Ovary (tissue), 3 donors: ENCODE measurements around the gene CCDC175.

Source experiments
- CTCF ChIP-seq, 3 donors: fragments of 450-650 bp in 2 of 3; fragments of 200-600 bp in 1 of 3; IDR thresholded peaks; one replicate each; pipeline versions ENCODE4 v1.5.1 to v1.8.0; 2016 to 2022; ENCODE audit warnings: antibody characterized with exemption in 3 of 3, mild to moderate bottlenecking in 1 of 3
- POLR2A ChIP-seq: fragments of 450-650 bp; IDR thresholded peaks from one replicate; pipeline ENCODE4 v1.6.1; 2017; ENCODE audit warnings: antibody characterized with exemption, mild to moderate bottlenecking, moderate library complexity
- donor health status: DM: no; HTN: no; CAD: no.

DNA sequence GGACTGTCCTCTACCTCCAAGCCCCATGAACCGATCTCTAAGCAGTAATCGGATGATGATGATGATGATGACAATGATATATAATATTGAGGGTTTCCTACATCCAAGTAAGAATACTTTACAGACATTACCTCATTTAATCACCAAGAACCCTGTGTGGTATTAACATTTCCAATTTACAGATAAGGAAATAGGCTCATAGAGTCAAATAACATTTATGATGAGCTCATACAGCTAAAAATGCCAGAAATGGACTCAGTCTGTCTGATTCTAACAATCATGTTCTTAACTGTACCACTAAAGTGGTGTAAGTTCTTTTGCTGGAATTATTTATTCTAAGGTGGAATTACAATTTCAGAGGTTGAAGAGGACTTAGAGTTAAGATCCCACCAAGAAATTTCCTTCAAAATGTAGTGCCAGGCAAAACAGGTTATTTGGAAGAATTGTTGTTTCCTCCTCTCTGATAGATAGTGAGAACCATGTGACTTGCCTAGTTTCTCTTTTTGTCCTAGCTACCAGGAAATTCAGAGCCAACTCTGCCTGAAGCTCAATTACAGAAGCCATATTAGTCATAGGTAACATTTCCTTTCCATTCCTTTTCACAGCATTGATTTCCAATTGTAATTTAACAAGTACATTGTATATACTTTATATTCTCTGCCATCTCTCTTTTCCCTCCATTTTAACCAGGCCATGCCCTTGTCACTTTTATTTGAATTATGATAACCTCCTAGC lies 23.8 kb upstream of the CCDC175 start:
- no peak for TF ChIP-seq CTCF (IDR thresholded peaks at IDR 0.05)
- TF ChIP-seq POLR2A: no peak
